Transverse colon (tissue), 3 donors: ENCODE data around the gene TRPT1.

Experiments used
- EP300 ChIP-seq: sonication (generic); formaldehyde crosslinking; IDR thresholded peaks from one replicate; pipeline ENCODE4 v1.6.1; 2017; ENCODE audit warnings: antibody characterized with exemption, low read depth
- POLR2A ChIP-seq: fragments of 450-650 bp; IDR thresholded peaks from one replicate; pipeline ENCODE4 v1.6.1; 2016; ENCODE audit warnings: antibody characterized with exemption, mild to moderate bottlenecking, moderate library complexity
- TF ChIP-seq, protein P1 (sequence below), 5 experiments: fragments of 200-600 bp in 3 of 5; fragments of 450-650 bp in 2 of 5; sonication (generic) in 3 of 5; IDR thresholded peaks; 1 replicate in 2 of 5; 2 replicates in 3 of 5; pipeline ENCODE4 v1.5.1; 2016 to 2017; ENCODE audit warnings: antibody characterized with exemption in 5 of 5, inconsistent platforms in 3 of 5, mild to moderate bottlenecking in 2 of 5, moderate library complexity in 1 of 5

DNA sequence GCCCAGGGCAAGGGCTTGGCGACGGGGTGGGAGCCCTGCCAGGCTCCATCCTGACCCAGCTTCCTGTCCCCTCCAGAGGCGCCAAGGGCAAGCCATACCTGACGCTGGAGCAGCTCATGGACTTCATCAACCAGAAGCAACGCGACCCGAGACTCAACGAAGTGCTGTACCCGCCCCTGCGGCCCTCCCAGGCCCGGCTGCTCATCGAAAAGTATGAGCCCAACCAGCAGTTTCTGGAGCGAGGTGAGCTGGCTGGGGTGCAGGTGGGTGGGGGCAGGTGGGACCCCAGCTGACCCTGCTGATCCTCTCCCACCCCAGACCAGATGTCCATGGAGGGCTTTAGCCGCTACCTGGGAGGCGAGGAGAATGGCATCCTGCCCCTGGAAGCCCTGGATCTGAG lies 30.3 kb upstream of the TRPT1 start:
- TF ChIP-seq, protein P1, sequence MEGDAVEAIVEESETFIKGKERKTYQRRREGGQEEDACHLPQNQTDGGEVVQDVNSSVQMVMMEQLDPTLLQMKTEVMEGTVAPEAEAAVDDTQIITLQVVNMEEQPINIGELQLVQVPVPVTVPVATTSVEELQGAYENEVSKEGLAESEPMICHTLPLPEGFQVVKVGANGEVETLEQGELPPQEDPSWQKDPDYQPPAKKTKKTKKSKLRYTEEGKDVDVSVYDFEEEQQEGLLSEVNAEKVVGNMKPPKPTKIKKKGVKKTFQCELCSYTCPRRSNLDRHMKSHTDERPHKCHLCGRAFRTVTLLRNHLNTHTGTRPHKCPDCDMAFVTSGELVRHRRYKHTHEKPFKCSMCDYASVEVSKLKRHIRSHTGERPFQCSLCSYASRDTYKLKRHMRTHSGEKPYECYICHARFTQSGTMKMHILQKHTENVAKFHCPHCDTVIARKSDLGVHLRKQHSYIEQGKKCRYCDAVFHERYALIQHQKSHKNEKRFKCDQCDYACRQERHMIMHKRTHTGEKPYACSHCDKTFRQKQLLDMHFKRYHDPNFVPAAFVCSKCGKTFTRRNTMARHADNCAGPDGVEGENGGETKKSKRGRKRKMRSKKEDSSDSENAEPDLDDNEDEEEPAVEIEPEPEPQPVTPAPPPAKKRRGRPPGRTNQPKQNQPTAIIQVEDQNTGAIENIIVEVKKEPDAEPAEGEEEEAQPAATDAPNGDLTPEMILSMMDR (IDR thresholded peaks at IDR 0.05) = no peak
- no peak for TF ChIP-seq POLR2A
- no peak for TF ChIP-seq EP300
